Activated CD8-positive, alpha-beta memory T cell treated with anti-CD3 and anti-CD28 coated beads, Interleukin-2, amount 10 ng/mL, durations not matched to agents 7 days and 5 days (primary cell): ENCODE results near the gene NUDT21. TPM values are rescaled to one million over a fixed set of nuclear protein-coding genes. Genes with fewer than 3 reads are reported as not detected.
A peak's percentile ranks its signal among the peaks of the same experiment; 100 is the strongest.

Experiments used
- ATAC-seq: fragments of 150-1000 bp; cut with Tn5 transposase; one replicate; pipeline ENCODE4 v1.10.0; 2021; ENCODE audit warnings: moderate library complexity
- CTCF ChIA-PET: fragments of 350-600 bp; sonication (Branson Sonifier 250); formaldehyde crosslinking; loops from one replicate; lab custom pipeline; 2021; ENCODE audit warnings: antibody characterized with exemption; lab: Charles Lee
- DNase-seq: peaks from one replicate; pipeline ENCODE4 v3.0.0-alpha.2; 2020
- H3K27ac Mint-ChIP-seq: one replicate; pipeline ENCODE4 v1.8.0; 2021; ENCODE audit warnings: mild to moderate bottlenecking, mixed read lengths
- H3K27me3 Mint-ChIP-seq: one replicate; pipeline ENCODE4 v1.8.0; 2021; ENCODE audit warnings: mixed read lengths
- H3K36me3 Mint-ChIP-seq: one replicate; pipeline ENCODE4 v1.8.0; 2021; ENCODE audit warnings: mild to moderate bottlenecking, mixed read lengths
- H3K4me1 Mint-ChIP-seq: one replicate; pipeline ENCODE4 v1.8.0; 2021; ENCODE audit warnings: mixed read lengths
- H3K4me3 Mint-ChIP-seq: one replicate; pipeline ENCODE4 v1.8.0; 2021; ENCODE audit warnings: mild to moderate bottlenecking, moderate library complexity, mixed read lengths
- H3K9me3 Mint-ChIP-seq: one replicate; pipeline ENCODE4 v1.8.0; 2022; ENCODE audit warnings: low read depth, mixed read lengths
- total RNA-seq, 2 experiments: library from RNA; stranded (reverse); gene quantifications; one replicate each; pipeline ENCODE4 v1.2.3, GENCODE V29; 2021

The NUDT21 gene
- total RNA-seq, 2 experiments from 2014 or later, result 242 to 279 TPM

DNA sequence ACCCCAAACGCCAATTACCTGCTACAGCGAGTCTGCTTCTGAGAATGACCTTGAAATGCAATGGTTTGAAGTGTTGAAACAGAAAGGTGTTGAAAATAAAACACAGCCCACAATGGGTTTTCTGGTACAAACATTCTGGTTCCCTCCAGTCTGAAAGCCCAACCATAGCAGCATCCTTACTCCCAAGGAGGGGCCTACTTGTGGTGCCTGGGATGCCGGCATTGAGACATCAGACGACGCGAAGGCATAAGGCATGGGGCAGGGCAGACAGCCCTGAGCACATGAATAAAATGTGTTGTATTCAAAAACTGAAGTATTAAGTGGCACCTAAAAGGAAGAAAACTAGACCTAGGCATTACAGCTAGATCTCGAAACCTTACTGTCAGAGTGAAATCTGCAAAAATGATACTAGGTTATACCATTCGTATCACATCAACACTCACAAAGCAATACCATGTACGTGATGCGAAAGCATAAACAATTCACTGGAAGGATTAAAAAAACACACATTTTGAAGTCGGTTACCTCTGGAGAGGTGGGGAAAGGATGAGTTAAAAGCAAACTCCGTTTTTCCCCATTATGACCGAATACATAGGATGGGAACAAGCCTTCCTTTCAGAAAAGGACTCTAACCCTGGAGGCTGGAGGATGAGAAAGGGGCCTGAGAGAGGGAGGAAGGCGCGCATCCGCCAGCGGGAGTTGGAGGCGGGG lies 702 bp downstream of the NUDT21 start:
- Mint-ChIP-seq H3K27me3 (no peaks in the 10 kb centered on the region), H3K4me3 (peak overlapping the region; percentile 89), H3K27ac (peak overlapping the region; percentile 91), H3K36me3 (peaks cover 37% of the 10 kb centered on the region), H3K4me1 (peaks cover 56% of the 10 kb centered on the region), H3K9me3 (no peaks in the 10 kb centered on the region)
- DNase-seq, result peak; percentile 44
- CTCF ChIA-PET, result interaction anchor here (2.0 kb wide), 1 partner anchor 251 kb away, joined by 8 read pairs; no protein-coding TSS in a partner anchor
- ATAC-seq, result peak; percentile 43

DNA sequence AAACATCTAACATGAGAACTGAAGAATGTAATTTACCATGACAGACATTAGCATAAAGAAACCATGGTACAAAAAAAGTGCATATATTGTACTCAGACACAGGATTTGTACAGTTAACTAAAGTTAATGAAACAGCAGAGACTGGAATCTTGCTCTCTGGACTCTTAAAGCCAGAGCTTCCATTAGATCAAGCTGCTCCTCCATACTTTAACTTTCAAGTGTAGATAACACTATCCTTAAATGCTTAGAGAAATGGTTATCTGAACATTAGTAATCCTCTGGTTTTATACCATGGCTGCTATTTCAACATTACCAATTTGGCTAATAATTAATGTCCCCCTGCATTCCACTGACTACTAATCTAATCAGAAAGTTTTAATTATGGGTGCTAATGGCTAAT lies 3.1 kb downstream of the NUDT21 start:
- CTCF ChIA-PET, result interaction anchor here (1.0 to 1.7 kb wide), 3 partner anchors 22 to 92 kb away, joined by 3 to 4 read pairs (median 4); no protein-coding TSS in a partner anchor
- Mint-ChIP-seq H3K36me3 (peaks cover 34% of the 10 kb centered on the region), H3K4me3 (peak overlapping the region; percentile 42), H3K27me3 (no peaks in the 10 kb centered on the region), H3K4me1 (peaks cover 48% of the 10 kb centered on the region), H3K9me3 (no peaks in the 10 kb centered on the region), H3K27ac (peak overlapping the region; percentile 72)
- ATAC-seq, result no peak
- DNase-seq, result no peak

DNA sequence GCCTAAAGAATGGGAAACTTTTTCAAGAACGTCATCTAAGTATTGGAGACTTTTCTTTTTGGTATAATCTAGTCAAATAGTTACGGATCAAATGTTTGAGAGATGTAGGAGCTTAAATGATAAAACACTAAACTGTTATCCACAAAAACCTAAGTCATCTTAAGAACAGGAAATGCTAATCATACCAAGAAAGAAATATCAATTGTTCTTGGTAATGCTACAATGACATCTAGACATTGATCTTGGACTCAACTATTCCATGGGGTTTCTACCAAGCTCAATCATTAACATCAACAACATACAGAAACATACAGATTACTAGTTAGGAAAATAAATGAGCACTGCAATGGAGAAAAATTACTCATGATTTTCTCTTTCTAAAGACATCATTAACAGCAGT lies 3.8 kb downstream of the NUDT21 start:
- DNase-seq, result no peak
- Mint-ChIP-seq H3K4me1 (peaks cover 42% of the 10 kb centered on the region), H3K36me3 (peaks cover 40% of the 10 kb centered on the region), H3K9me3 (no peaks in the 10 kb centered on the region), H3K27ac (peak overlapping the region; percentile 72), H3K4me3 (peak overlapping the region; percentile 28), H3K27me3 (no peaks in the 10 kb centered on the region)
- no peak for ATAC-seq
- CTCF ChIA-PET, result interaction anchor here (0.6 to 1.7 kb wide), 5 partner anchors 10 to 91 kb away, joined by 3 to 4 read pairs (median 3); partner anchors contain the start of gene BBS2

DNA sequence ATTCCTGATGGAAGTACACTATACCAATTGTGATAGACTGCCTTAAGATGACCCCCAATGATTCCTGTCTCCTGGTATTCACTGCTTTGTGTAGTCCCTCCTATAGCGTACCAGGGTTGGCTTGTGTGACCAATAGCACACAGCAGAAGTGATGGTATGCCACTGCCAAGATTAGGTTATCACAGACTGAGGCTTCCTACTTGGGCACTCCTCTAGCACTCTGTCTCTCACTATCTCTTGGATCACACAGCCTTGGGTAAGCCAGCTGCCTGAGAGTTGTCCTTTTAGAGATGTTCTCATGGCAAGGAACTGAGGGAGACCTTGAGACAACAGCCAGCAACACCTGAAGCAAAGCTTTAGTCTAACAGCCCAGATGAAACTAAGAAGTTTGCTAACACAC lies 13.1 kb downstream of the NUDT21 start:
- H3K27ac Mint-ChIP-seq, result no peak overlapping the region
- no peak overlapping the region for H3K4me3 Mint-ChIP-seq
- DNase-seq (no peak), ATAC-seq (no peak)
- peaks cover 13% of the 10 kb centered on the region for H3K4me1 Mint-ChIP-seq
- H3K36me3 Mint-ChIP-seq, result peaks cover 61% of the 10 kb centered on the region
- CTCF ChIA-PET, result interaction anchor here (1.1 kb wide), 1 partner anchor 9 kb away, joined by 3 read pairs; no protein-coding TSS in a partner anchor
- H3K27me3 Mint-ChIP-seq, result no peaks in the 10 kb centered on the region
- H3K9me3 Mint-ChIP-seq, result no peaks in the 10 kb centered on the region

DNA sequence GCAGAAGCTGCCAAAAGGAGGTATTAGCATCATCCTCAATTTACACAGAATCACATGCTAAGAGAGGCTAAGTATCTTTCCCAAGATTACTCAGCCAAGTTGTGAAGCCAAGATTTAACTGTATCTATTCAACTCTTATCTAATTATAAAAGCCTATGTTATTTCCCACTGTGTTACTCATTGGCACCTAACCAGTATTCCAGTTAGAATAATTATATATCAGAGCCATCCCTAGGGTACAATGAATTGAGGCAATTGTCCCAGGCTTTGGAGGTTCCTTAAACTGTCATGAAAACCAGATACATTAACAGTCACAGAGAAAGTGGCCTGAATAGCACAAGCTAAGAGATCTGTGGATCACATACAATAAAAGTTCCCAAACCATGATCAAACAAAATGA lies 14.9 kb downstream of the NUDT21 start:
- peaks cover 59% of the 10 kb centered on the region for H3K36me3 Mint-ChIP-seq

DNA sequence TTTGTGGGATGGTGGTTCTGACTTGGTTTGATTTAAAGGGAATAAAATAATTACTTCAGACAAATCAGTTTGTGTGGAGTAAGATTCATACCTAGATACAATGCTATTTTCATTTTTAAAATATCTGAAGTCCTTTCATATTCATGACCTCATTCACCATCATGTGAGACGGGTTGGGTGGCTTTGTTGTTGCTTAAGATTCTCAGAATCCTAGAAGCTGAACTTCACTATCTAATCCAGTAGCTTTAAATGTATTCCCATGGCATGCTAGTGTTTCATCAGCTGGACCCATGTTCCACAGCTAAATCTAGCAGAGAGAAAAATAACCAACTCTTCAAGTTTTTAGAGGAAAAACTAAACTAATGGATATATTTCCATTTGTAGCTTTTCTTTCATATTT lies 23.0 kb downstream of the NUDT21 start:
- CTCF ChIA-PET, result interaction anchor here (1.3 kb wide), 1 partner anchor 72 kb away, joined by 3 read pairs; no protein-coding TSS in a partner anchor
- ATAC-seq (no peak), DNase-seq (no peak)
- Mint-ChIP-seq H3K4me3 (no peak overlapping the region), H3K9me3 (no peaks in the 10 kb centered on the region), H3K36me3 (peaks cover 34% of the 10 kb centered on the region), H3K4me1 (peaks cover 35% of the 10 kb centered on the region), H3K27ac (no peak overlapping the region), H3K27me3 (no peaks in the 10 kb centered on the region)

More for the DNA sequence above, 14.9 kb downstream of the NUDT21 start:
- no peaks in the 10 kb centered on the region for H3K9me3 Mint-ChIP-seq
- no peaks in the 10 kb centered on the region for H3K27me3 Mint-ChIP-seq
- ATAC-seq (no peak), DNase-seq (no peak)
- CTCF ChIA-PET, result interaction anchor here (0.9 kb wide), 1 partner anchor 265 kb away, joined by 3 read pairs; no protein-coding TSS in a partner anchor
- H3K4me1 Mint-ChIP-seq, result peaks cover 12% of the 10 kb centered on the region
- H3K4me3 Mint-ChIP-seq, result no peak overlapping the region
- no peak overlapping the region for H3K27ac Mint-ChIP-seq

DNA sequence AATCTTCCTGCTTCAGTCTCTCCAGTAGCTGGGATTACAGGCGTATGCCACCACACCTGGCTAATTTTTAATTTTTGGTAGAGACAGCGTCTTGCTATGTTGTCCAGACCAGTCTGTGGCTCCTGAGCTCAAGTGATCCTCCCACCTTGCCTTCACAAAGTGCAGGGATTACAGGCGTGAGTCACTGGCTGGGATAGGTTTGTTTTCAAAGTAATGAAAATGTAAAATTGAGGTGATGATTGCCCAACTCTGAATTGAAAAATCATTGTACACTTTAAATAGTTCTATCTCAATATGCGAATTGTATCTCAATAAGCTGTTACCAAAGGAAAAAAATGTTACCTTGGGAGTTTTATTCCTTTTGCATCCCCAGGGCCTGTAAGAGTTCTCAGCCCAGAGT lies 24.5 kb downstream of the NUDT21 start:
- Mint-ChIP-seq H3K27me3 (no peaks in the 10 kb centered on the region), H3K4me3 (peak overlapping the region; percentile 69), H3K27ac (no peak overlapping the region), H3K36me3 (peaks cover 22% of the 10 kb centered on the region), H3K9me3 (no peaks in the 10 kb centered on the region), H3K4me1 (peaks cover 47% of the 10 kb centered on the region)
- ATAC-seq, result no peak
- CTCF ChIA-PET, result interaction anchor here (1.0 to 1.5 kb wide), 2 partner anchors 21 to 71 kb away, joined by 3 to 4 read pairs; no protein-coding TSS in a partner anchor
- no peak for DNase-seq

DNA sequence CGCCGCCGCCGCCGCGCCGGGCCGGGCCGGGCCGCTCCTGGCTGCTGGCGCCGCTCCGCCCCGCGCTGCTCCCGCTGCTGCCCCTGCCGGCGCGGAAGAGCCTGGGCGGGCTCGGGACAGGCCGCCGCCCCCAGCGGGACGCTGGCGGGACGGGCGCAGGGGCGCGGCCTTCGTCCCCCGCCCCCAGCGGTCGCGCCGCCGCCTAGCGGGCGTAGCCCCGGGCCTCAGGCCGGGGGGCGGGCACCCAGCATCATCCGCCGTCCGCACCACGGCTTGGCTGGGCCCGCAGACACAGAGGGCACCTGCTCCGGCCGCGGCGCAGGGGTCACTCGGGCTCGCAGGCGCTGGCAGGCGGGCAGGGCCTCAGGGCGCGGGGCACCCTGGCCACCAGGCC lies 25.7 kb downstream of the NUDT21 start, which contains the start of gene AMFR:
Gene AMFR, minus strand, starts transcription at position 107 of the 394 bp plus-strand sequence. CDS start 218 bp downstream, outside the sequence.
- Mint-ChIP-seq H3K36me3 (peaks cover 12% of the 10 kb centered on the region), H3K4me1 (peaks cover 50% of the 10 kb centered on the region), H3K9me3 (no peaks in the 10 kb centered on the region), H3K27me3 (no peaks in the 10 kb centered on the region), H3K4me3 (peak within 1 kb of the TSS; percentile 93), H3K27ac (peak within 1 kb of the TSS; percentile 66)
- DNase-seq, result peak; percentile 70
- CTCF ChIA-PET, result interaction anchor here (0.8 to 1.5 kb wide), 2 partner anchors 22 to 513 kb away, joined by 3 to 4 read pairs; no protein-coding TSS in a partner anchor
- peak; percentile 98 for ATAC-seq

DNA sequence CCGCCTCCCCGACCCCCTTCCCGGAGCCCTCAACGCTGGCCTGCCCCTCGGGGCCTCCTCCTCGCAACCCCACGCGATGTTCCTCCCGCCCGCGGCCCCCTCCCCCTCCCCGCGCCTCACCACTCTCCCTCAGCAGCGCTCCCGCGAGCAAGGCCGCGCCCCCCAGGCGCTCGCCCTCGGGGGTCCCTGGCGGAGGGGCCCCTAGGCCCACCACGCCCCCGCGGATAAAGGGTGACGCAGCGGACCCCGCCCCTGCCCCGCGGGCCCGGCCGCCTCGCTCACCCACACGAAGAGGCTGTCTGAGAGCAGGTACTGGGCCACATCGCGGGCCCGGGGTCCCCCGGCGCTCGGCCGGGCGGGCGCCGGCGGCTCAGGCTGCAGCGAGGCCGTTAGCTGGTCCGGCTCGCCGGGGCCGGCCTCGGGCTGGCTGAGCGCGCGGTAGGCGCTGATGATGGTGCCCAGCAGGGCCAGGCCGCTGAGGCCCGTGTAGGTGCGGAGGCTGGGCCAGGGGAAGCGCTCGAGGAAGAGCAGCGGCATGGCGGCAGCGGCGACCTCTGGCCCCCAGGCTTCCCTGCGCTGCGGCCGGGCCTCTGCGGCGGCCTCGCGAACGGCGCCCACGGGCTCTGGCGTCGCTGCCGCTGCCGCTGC lies 26.2 kb downstream of the NUDT21 start:
- H3K36me3 Mint-ChIP-seq, result peaks cover 9% of the 10 kb centered on the region
- H3K9me3 Mint-ChIP-seq, result no peaks in the 10 kb centered on the region
- peak; percentile 46 for DNase-seq

DNA sequence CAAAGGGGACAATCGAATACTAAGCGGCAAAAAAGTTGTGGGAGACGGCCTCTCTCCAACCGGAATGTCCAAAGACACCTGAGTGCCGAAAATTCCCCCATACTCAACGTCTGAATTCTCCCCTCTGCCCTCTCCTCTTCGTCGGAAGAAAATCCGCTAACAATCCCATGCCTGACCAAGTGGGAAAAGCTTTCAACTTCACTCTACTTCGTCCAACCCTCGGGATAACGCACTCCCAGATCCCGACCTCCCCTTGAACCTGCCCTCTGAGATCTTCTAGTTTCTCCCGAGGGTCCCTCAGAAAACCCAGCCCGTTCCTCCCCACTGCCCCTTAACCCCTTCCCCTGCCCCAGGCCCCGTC lies 26.7 kb downstream of the NUDT21 start:
- peaks cover 50% of the 10 kb centered on the region for H3K4me1 Mint-ChIP-seq
- CTCF ChIA-PET, result no interaction called here

More for the DNA sequence above, 26.2 kb downstream of the NUDT21 start:
- CTCF ChIA-PET, result no interaction called here
- peaks cover 52% of the 10 kb centered on the region for H3K4me1 Mint-ChIP-seq
- peak; percentile 48 for ATAC-seq
- H3K4me3 Mint-ChIP-seq, result peak overlapping the region; percentile 93
- peak overlapping the region; percentile 66 for H3K27ac Mint-ChIP-seq
- H3K27me3 Mint-ChIP-seq, result no peaks in the 10 kb centered on the region

DNA sequence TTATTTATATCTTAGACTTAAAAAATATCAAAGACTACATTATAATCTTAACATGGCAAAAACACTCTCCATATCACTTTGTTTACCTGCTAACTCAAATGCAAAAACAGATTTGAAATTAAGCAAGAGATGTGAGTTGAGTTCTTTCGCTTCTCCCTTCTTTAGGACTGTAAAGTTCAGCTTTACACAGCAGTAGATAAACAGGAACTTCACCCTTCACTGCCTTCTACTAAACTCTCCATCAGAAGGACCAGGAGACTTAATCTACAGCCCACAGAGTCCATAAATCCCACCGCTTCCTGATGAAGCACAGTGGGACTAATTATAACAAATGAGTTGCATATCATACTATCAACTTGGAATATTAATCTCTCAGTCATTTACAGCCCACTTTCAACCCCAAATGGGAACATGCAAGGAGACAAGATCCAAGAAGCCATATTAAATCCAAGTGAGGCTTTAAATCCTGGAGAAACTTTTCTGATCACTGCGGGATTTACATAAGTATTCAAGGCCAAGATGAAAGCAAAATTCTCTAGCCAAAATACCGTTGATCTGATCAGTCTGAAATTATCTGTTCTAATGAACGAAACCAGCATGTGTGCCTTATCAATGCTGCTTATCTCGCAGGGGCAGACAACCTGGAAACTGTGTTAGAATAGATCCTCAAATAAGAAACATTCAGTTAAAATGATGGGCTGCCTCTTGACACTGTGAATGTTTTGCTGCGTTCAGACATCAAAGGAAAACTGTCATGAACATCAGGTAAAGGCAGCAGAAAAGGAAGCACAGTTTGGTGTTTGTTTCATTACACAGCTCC lies 27.3 kb downstream of the NUDT21 start:
- Mint-ChIP-seq H3K36me3 (peaks cover 4% of the 10 kb centered on the region), H3K4me3 (peak overlapping the region; percentile 93), H3K9me3 (no peaks in the 10 kb centered on the region), H3K27me3 (no peaks in the 10 kb centered on the region), H3K27ac (peak overlapping the region; percentile 66), H3K4me1 (peaks cover 47% of the 10 kb centered on the region)
- ATAC-seq (no peak), DNase-seq (no peak)
- CTCF ChIA-PET, result no interaction called here

More for the DNA sequence above, 26.7 kb downstream of the NUDT21 start:
- DNase-seq, result no peak
- ATAC-seq, result no peak
- Mint-ChIP-seq H3K27me3 (no peaks in the 10 kb centered on the region), H3K27ac (peak overlapping the region; percentile 66), H3K36me3 (peaks cover 4% of the 10 kb centered on the region), H3K9me3 (no peaks in the 10 kb centered on the region), H3K4me3 (peak overlapping the region; percentile 93)

DNA sequence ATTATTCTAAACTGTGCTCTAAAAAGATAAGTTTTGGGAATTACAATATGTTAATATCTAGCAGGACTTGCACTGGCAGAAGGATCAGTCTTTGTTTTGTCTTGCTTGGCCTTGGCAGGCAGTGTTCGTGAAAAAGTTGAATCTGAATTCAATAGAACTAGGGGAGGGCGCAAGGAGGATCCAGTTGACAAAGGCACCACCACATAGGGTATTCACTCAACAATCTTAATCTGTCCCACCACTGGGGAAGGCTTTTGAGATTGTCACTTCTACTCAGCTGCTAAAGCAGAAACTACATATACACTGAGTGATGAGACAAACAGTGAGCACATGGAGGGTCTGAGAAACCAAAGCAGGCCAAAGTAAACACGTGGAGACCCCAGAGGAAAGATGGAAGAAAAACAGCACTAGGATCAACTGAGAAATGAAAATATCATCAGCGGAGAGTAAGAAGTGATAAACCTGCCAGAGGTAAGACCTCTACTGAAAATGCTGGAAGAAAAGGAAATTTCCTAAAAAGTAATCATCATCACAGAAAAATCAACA lies 28.2 kb downstream of the NUDT21 start:
- Mint-ChIP-seq H3K27me3 (no peaks in the 10 kb centered on the region), H3K36me3 (no peaks in the 10 kb centered on the region), H3K4me1 (peaks cover 39% of the 10 kb centered on the region), H3K4me3 (no peak overlapping the region), H3K27ac (no peak overlapping the region), H3K9me3 (no peaks in the 10 kb centered on the region)
- CTCF ChIA-PET, result interaction anchor here (1.4 to 1.5 kb wide), 2 partner anchors 22 to 67 kb away, joined by 3 read pairs; no protein-coding TSS in a partner anchor
- DNase-seq, result no peak
- no peak for ATAC-seq
